ENCODE data around the gene NUDT5.
"Not testable (repeated sequence)": the region's sequence is repeated elsewhere in the genome, so short reads cannot be mapped to it uniquely, and the experiment has no call there.

NUDT5 gene

DNA sequence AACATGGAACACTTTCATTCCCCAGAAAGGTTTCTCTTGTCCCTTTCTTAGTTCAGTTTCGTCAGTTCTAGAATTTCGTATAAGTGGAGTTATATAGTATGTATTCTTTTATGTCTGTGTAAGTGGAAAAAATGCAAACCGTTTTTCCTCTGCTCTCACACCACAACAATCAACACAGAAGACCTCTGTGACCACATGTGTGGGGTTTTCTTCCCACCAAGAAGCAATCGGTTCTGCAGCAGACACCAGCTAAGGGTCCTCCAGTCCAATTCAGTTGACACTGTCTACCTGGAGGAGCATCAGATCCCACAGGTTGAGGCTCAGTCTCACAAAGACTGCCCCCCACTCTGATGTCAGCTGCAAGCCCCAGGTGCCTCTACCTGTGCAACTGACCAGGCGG lies 6.5 kb upstream of the NUDT5 start:
- DNase-seq (ENCODE audit: low spot score), result no peak

DNA sequence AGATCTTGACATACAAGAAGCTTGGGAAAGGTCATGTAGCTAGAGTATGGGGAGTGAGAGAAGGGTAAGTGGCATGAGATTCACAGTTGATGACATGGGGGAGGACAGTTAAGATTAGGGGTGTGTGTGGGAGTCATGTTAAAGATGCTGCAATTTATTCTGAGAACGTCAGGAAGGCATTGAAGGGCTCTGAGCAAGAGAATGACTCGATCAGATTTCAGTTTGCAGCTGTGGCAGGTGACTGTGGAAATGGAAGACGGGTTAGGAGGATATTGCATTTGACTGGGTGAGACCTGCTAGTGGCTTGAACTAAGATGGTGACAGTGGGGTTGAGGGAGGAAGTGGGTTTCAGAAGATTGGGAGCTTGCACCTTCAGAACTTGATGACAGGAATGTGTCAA lies 5.9 kb upstream of the NUDT5 start:
- no peak for DNase-seq (ENCODE audit: low spot score)

DNA sequence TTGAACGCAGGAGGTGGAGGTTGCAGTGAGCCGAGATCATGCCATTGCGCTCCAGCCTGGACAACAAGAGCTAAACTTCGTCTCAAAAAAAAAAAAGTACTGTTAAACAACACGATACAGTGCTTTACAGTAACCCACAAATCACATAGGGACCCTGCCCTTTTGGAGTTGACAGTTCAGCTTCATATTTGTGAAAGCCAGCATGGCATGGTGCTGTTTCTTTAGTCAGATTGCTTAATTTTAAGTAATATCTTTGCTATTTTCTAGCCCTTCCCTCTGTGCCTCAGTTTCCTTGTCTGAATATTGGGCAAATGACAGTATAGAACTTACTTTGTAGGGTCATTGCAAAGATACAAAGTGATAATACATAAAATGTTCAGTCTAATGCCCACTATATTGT lies 5.2 kb upstream of the NUDT5 start:
- no peak for DNase-seq (ENCODE audit: low spot score)

DNA sequence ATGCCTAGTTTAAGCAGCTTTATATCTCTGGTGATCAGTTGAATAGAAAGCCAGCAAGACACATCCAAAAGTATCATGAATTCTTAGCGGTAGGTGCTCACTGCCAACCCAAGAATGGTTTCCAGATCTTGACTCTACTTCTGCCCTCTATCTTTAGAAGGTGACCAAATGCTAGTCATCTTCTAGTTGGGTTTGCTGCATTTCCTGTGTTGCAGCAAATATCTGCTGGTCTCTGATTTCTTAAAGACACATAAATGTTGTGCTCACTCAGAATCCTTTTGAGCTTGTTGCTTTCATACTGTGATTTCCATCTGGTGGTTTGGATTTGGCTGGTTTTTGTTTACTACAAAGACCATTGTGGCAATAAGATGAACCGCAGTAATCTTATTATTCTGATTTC lies 2.5 kb upstream of the NUDT5 start:
- no peak for DNase-seq (ENCODE audit: low spot score)

DNA sequence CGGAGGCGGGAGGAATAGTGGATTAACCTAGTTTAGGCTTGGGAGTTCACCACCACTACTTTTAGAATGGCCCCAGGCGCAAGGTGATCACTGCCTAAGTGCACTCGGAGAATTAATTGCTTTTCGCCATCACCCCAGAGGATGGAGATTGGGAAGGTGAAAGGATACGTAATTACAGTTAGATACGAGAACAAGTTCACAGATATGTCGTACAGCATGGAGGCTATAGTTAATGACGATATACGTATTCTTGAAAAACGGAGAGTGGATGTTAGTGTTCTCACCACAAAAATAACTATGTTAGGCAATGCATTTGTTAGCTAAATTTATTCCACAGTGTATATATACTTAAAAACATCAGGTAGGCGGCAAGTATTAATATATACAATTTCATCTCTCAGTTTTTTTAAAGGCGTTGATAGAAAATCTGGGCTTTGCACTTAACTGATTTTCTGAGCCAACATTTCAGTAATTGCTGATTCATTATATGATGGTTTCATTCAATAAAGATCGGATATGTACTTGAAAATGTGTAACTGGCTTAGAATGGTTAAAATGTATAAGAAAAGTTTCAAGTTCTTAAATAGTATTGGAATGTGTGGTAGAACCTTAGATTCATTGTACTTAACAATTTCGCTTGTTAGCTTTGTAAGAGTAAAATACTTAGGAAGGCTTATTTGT lies 980 bp upstream of the NUDT5 start:
- DNase-seq (ENCODE audit: low spot score), result no peak

DNA sequence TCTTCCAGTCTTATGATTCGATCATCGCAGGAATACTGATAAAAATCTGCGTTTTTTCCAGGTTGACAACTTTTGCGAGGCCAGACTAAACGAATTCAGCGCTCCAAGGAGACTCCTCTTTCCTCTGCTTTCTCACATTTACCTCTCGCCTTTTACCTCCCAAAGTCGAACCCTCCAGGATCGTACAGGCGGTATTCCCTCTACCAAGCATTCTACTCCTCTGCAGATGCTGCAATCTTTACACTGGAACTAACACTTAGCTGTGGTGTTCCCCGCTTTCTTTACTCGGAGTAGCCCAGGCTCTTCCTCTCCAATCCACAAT lies 449 bp downstream of the NUDT5 start:
- no peak for DNase-seq (ENCODE audit: low spot score)

DNA sequence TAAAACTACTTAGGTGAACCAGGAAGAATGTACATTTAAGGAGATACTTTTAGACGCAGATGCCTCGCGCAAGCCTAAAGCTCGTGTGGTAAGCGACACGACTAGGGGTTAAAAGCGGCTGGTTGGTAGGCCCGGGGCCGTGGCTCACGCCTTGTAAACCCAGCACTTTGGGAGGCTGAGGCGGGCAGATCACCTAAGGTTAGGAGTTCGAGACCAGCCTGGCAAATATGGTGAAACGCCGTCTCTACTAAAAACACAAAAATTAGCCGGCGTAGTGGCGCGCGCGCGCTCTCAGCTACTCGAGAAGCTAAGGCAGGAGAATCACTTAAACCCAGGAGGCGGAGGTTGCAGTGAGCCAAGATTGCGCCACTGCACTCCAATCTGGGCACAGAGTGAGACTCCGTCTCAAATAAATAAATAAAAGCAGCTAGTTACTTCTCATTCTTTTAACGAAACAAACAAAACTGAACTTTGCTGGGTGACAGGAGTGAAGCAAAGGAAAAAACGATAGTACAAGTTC lies 879 bp downstream of the NUDT5 start:
- peak; percentile 15 for DNase-seq (ENCODE audit: low spot score)

DNA sequence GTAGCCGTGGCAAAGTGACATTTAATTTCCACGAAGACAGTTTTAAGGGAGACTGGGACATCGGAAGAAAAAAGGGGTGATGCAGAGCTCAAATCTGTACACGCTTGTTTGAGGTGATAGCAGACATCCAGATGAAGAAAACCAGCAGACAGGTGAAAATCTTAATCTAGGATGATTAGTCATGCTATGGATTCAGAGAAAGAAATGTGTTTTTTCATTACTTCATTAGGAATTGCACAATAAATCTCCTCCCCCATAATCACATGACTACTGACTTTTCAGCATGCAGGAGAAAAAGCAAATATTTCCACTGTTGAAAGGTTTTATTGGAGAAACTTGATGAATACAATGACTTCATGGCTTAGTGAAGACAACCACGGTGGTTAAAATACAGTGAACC lies 2.5 kb downstream of the NUDT5 start:
- DNase-seq (ENCODE audit: low spot score), result no peak

DNA sequence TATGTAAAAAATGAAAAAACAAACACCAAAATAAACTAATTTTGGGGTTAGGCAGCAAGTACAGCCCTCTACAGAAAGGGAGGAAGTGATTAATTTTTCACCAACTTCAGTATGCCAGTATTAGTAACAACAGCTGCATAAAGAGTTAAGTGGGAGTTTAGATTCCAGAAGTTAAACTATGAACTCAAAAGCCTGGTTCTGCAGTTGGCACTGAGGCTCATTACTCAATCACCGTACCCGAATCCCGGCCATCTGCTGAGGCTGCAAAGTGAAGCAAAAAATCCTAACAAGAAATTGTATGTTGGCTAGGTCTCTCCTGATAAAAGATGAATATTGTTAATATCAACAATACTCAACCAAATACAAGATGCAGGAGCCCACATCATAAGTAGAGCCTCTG lies 4.0 kb downstream of the NUDT5 start:
- DNase-seq (ENCODE audit: low spot score), result no peak

DNA sequence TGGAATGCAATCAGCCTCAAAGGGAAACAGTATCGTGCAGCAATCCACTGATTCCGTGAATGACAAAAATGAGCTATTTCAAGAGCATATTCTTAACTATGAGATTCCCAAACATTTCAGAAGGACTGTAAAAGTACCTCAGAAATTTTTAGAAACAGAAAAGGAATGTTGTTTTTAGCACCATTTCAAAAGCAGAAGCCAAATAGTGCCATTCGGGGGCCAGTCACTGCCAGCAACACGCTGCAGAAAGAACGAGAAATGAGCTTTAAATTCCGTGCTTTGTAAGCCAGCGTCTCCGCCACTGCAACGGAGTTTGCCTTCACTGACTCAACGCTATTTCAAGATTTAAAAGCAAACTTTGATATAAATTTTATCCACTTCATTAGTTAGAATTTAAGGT lies 6.3 kb downstream of the NUDT5 start:
- DNase-seq (ENCODE audit: low spot score), result no peak

DNA sequence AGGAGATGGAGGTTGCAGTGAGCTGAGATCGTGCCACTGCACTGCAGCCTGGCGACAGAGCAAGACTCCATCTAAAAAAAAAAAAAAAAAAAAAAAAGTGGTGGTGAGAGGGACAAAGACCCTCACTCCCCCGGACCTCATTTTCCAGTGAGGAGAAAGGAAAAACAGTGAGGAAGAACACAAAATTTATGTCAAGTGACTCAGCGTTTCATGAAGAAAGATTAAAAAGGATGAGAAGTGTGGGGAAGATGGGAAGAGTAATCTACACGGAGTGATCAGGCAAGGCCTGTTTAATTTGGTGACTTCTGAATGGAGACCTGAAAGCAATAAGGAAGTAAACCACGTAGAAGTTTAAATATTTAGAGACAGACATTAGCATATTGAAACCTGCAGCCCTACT lies 7.0 kb downstream of the NUDT5 start:
- DNase-seq (ENCODE audit: low spot score), result no peak

DNA sequence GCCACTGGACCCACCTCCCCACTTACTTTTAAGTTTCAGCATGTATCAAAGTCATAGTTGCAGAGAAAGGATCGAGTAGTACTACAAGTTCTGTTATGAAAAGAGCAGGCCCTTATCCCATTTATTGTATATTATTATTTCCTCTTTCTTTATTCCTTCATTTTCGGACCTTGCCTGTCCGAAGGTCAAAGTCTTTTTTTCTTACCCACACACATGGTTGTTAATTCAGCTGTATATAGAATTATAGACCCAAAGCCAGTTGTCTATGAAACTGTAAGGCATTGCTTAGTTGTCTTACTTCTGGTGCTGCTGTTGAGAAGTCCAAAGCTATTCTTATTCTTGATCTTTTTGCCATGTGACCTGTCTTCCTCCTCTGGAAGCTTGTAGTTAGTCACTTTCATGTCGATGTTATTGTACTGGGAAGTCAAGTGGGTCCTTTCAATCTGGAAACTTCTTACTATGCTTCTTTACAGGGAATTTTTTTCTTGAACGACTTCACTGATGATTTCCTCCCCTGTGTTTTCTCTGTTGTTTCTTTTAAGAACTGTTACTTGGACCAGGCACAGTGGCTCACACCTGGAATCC lies 8.3 kb downstream of the NUDT5 start:
- no peak for DNase-seq (ENCODE audit: low spot score)

DNA sequence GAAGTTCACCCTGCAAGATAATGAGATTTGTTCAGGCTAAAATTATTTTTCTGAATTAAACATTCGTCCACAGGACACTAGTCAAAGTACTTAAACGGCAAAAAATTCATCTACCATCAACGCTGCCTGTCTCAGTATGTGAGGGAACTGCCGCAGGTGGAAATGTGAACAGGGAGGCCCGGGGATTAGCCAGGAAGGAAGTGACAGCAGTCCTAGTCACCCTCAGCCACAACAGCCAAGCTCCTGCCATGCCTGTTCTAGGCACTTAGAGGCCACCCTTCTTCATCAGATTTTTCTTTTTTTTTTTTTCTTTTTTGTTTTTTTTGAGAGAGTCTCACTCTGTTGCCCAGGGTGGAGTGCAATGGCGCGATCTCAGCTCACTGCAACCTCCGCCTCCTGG lies 9.4 kb downstream of the NUDT5 start:
- DNase-seq (ENCODE audit: low spot score), result no peak

DNA sequence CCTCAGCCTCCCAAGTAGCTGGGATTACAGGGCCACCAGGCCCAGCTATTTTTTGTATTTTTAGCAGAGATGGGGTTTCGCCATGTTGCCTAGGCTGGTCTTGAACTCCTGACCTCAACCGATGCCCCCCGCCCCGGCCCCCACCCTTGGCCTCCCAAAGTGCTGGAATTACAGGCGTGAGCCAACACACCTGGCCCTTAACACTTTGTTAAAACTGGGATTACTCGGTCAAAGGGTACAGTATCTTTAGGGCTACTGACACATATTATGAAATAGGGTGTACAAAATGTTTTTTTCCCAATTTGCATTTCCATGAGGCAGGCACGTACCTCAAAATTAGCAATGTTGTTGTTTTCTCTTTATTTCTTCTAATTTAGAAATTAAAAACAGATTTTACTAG lies 11.5 kb downstream of the NUDT5 start:
- no peak for DNase-seq (ENCODE audit: low spot score)

DNA sequence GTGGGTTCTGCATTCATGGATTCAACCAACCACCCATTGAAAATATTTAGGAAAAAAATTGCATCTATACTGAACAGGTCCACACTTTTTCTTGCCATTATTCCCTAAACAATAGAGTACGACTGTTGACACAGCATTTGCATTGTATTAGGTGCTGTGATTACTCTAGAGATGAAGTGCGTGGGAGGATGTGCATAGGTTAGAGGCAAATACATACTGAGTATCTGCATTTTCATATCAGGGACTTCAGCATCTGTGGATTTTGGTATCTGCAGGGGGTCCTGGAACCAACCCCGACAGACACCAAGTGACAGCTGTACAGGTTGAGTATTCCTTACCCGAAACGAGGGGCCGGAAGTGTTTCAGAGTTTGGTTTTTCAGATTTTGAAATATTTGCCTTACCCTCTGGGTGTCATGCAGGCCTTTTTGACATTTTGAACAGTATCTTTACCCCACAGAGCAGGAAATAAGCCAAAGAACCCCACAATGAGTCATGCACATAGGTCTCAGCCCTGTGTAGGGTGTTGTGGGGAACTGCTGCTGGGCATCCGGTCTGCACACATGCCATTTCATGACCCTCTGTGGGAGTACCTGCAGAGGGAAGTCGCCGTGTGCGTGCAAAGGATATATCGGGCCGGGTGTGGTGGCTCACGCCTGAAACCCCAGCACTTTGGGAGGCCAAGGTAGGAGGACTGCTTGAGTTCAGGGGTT lies 14.5 kb downstream of the NUDT5 start:
- no peak for DNase-seq (ENCODE audit: low spot score)

DNA sequence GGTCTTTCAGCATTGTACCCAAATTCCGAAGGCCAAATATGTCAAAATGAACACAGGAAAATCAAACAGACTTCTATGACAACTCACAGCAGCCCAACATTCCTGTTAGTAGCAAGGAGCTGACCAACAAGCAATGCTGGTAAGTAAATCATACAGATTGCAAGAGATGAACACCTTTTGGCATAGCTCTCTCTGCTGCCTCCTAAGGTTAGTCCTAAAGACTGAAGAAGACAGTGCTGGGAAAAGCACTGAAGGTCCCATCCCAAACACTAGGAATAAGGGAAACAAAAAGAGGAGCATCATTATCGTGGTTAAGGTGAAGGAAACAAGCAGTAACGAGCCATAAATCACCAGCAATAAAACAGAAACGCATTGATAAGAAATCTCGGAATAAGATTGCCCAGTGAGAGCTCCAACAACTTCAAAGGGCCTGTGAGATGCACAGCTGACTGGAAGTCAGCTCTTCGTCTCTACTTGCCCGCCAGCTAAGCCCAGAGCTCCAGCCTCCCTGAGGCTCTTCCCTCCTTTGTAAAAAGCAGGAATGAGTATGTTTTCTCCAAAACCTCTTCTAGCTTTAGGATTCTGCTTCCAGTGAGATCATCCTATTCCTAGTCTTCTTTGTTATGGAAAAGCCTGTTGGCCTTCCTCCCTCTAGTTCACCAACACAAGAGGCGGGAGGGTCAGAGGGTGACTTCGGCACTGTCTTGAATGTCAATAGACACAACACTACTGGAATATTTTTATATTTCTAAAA lies 15.3 kb downstream of the NUDT5 start:
- DNase-seq (ENCODE audit: low spot score), result no peak

DNA sequence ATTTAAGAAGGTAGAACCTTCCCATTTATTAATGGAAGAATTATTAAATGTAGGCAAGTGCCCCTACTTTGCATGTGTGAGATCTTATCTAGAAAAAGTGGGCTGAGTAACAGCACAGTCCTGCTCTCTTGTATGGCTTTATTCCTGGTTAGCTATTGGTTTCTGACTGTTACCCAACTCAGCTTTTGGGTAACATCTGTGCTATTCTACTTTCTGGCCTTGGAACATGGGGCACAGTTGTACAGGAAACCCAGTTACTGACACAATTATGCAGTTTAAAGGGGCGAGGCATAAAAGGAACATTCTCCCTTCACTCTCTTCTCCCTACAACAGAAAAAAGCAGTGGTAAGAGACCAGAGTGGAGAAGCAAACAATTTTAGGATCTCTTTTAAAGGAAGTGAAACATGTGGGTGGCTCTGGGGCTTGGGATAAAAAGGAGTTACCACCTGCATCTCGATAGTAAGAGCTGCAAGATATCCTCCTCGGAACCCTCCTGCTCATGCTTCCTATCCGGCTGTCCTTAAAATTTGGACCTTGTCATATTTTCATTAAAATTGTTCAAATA lies 16.0 kb downstream of the NUDT5 start:
- no peak for DNase-seq (ENCODE audit: low spot score)

DNA sequence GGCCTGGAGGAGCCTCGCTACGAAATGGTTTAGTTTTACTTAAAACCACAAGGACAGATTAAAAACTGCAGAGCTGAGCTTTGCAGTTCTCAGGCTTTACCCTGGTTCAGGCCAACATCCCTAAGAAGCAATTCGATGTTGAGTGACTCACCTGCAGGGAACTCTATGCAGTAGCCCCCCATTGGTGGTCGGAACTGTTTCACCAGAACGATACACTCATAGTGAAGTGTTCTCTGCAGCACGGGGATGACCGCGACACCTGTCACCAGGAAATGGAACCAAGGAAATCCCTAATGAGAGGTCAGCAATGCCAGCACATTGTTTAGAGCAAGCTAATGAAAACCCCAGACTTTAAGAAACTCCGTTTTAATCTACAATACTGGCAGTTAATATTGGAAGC lies 18.0 kb downstream of the NUDT5 start:
- DNase-seq (ENCODE audit: low spot score), result no peak

DNA sequence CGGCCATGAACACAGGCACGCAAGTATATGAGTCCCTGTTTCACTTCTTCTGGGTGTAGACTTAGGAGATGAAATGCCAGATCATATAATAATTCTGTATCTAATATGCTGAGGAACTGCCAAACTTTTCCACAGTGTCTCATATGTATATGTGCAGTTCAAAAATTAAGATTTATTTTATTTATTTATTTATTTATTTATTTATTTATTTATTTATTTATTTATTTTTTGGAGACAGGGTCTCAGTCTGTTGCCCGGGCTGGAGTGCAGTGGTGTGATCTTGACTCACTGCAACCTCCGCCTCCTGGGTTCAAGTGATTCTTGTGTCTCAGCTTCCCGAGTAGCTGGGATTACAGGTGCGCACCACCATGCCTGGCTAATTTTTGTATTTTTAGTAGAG lies 24.2 kb downstream of the NUDT5 start:
- not testable (repeated sequence) for DNase-seq (ENCODE audit: low spot score)

DNA sequence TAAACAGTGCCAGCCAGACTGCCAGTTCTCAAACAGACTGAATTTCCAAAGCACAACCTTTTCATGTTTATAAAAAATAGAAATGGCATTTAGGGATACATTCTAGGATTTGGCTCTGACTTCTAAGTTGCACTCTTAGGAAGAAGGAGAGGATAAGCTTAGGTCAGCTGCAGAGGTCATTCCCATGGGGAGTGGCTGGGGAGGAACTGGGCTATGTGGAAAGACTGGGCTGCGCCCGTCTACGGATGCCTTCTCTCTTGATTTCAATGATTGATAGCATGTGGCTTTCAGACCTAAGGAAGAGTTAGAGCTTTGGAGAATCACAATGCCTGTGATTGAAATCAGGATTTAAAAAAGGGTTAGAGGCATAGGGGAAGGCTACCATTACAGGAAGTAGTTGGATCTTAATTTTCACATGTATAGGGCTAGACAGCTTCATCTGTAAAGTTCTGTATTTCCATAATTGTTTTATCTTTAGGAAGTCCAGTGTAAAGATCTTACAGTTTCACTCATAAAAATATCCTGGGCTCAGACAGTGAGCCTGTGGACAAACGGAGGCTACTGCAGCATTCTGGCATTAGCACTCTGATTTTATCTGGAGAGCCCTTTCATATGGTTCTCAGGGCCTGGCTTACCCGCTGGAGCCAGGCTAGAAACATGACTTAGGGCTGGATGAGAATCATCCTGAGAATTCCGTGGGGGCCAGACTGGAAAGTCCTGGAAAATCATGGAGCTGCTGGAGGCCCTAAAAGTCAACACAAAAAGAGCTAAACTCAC lies 29.5 kb downstream of the NUDT5 start:
- no peak for DNase-seq (ENCODE audit: low spot score)

DNA sequence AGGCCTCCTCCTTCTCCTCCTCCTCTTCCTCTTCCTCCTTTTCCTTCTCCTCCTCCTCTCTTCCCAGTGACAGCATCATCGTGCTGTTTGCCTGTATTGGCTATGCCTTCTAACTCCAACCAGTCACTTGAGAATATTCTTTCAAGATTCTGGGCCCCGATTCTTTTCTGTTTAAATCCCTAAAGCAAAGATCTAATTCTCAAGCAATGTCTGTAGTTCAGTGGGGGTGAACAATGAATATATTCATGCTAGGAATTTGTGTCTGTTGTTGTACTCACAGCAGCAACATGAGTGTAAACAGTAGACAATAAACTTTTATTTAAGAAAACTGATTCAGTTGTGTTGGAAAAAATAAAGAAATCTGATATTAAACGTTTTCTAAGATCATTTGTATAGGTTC lies 30.7 kb downstream of the NUDT5 start:
- peak; percentile 64 for DNase-seq (ENCODE audit: low spot score)

DNA sequence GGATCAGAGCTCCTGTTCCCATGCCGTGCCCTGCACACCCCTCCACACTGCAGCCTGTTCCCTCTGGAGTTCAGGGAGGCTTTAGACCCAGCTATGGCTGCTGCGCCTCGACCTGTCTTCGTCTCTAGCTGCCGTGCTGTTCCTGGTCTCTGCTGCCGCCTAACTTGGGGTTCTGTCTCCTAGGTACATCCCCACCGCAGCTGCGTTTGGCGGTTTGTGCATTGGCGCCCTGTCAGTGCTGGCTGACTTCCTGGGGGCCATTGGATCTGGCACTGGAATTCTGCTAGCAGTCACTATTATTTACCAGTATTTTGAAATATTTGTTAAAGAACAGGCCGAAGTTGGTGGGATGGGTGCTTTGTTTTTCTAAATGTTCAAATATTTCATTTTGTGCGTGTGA lies 31.6 kb downstream of the NUDT5 start:
- DNase-seq (ENCODE audit: low spot score), result no peak

Measured in globus pallidus (tissue), 1 donor.